MM.1S (cell line): ENCODE measurements around the gene ADCYAP1R1.

Source experiments
- DNase-seq: peaks from one replicate; pipeline ENCODE4 v3.0.0-alpha.2; 2015
- H2AFZ ChIP-seq: fragments of 300-600 bp; sonication (generic); 2 replicates; pipeline ENCODE4 v1.6.0; 2016; ENCODE audit warnings: antibody characterized with exemption, low read length
- H3F3A ChIP-seq: fragments of 300-600 bp; sonication (generic); 2 replicates; pipeline ENCODE4 v1.6.1; 2016; ENCODE audit warnings: mild to moderate bottlenecking, antibody characterized with exemption, low read length, moderate library complexity, mixed read lengths; ENCODE audit not compliant: insufficient read depth
- H3K27ac ChIP-seq: fragments of 300-600 bp; sonication (generic); 2 replicates; pipeline ENCODE4 v1.5.1; 2016; ENCODE audit warnings: mild to moderate bottlenecking, low read length
- H3K27me3 ChIP-seq: fragments of 300-600 bp; sonication (generic); replicated peaks from 2 replicates; pipeline ENCODE4 v1.6.0; 2016; ENCODE audit warnings: low read length; ENCODE audit not compliant: insufficient read depth
- H3K36me3 ChIP-seq: fragments of 300-600 bp; sonication (generic); replicated peaks from 2 replicates; pipeline ENCODE4 v1.6.1; 2016; ENCODE audit warnings: mild to moderate bottlenecking, low read length, mixed read lengths; ENCODE audit not compliant: insufficient read depth
- H3K4me1 ChIP-seq: fragments of 300-600 bp; sonication (generic); 2 replicates; pipeline ENCODE4 v1.6.1; 2016; ENCODE audit warnings: low read length, mixed read lengths
- H3K4me2 ChIP-seq: fragments of 300-600 bp; sonication (generic); 2 replicates; pipeline ENCODE4 v1.6.0; 2016; ENCODE audit warnings: low read depth, low read length
- H3K4me3 ChIP-seq: fragments of 300-600 bp; sonication (generic); 2 replicates; pipeline ENCODE4 v1.5.1; 2016; ENCODE audit warnings: low read length, mixed read lengths
- H3K79me2 ChIP-seq: fragments of 300-600 bp; sonication (generic); 2 replicates; pipeline ENCODE4 v1.6.1; 2016; ENCODE audit warnings: mixed run types, low read length, mixed read lengths
- H3K9ac ChIP-seq: fragments of 300-600 bp; sonication (generic); 2 replicates; pipeline ENCODE4 v1.6.1; 2016; ENCODE audit warnings: low read length, mixed read lengths
- H3K9me2 ChIP-seq: fragments of 300-600 bp; sonication (generic); replicated peaks from 2 replicates; pipeline ENCODE4 v1.6.1; 2016; ENCODE audit warnings: mild to moderate bottlenecking, low read length, mixed read lengths; ENCODE audit not compliant: insufficient read depth
- H3K9me3 ChIP-seq: fragments of 300-600 bp; sonication (generic); replicated peaks from 2 replicates; pipeline ENCODE4 v1.6.1; 2016; ENCODE audit warnings: mild to moderate bottlenecking, low read length, mixed read lengths; ENCODE audit not compliant: insufficient read depth
- H4K20me1 ChIP-seq: fragments of 300-600 bp; sonication (generic); 2 replicates; pipeline ENCODE4 v1.6.1; 2016; ENCODE audit warnings: mild to moderate bottlenecking, low read length, moderate library complexity, mixed read lengths; ENCODE audit not compliant: insufficient read depth
- CTCF ChIP-seq: fragments of 300-600 bp; sonication (generic); IDR thresholded peaks from 2 replicates; pipeline ENCODE4 v1.5.1; 2016; ENCODE audit warnings: antibody characterized with exemption, low read length, mixed read lengths
- EZH2 ChIP-seq: fragments of 300-600 bp; sonication (generic); optimal IDR thresholded peaks from 2 replicates; pipeline ENCODE3; 2017; ENCODE audit warnings: low read depth, mild to moderate bottlenecking, antibody characterized with exemption, low read length, mixed read lengths
- EZH2phosphoT487 ChIP-seq: fragments of 300-600 bp; sonication (generic); IDR thresholded peaks from 2 replicates; pipeline ENCODE4 v1.6.1; 2018; ENCODE audit warnings: antibody characterized with exemption, low read length

ADCYAP1R1 gene

GRCh38 chr7:31022726-31023125, 29.4 kb upstream of the ADCYAP1R1 start:
- TF ChIP-seq CTCF (no peak), EZH2 (no peak), EZH2phosphoT487 (no peak)
- Histone ChIP-seq H3K9ac (no peak overlapping the region), H3K4me2 (no peak overlapping the region), H3K4me1 (no peaks in the 10 kb centered on the region), H3K9me2 (no peaks in the 10 kb centered on the region), H4K20me1 (no peaks in the 10 kb centered on the region), H3K4me3 (no peak overlapping the region), H3K9me3 (no peaks in the 10 kb centered on the region), H3K36me3 (no peaks in the 10 kb centered on the region), H3K27me3 (no peaks in the 10 kb centered on the region), H3K79me2 (no peaks in the 10 kb centered on the region), H2AFZ (no peak overlapping the region), H3F3A (no peaks in the 10 kb centered on the region), H3K27ac (no peak overlapping the region)
- DNase-seq, result no peak

GRCh38 chr7:31023877-31024276, 28.2 kb upstream of the ADCYAP1R1 start:
- Histone ChIP-seq H3K4me1 (no peaks in the 10 kb centered on the region), H3K36me3 (no peaks in the 10 kb centered on the region), H3K4me3 (no peak overlapping the region), H3K79me2 (no peaks in the 10 kb centered on the region), H3K27me3 (no peaks in the 10 kb centered on the region), H3F3A (no peaks in the 10 kb centered on the region), H3K9ac (no peak overlapping the region), H3K9me3 (no peaks in the 10 kb centered on the region), H4K20me1 (no peaks in the 10 kb centered on the region), H3K27ac (no peak overlapping the region), H2AFZ (no peak overlapping the region), H3K9me2 (no peaks in the 10 kb centered on the region), H3K4me2 (no peak overlapping the region)
- TF ChIP-seq CTCF, result no peak
- no peak for TF ChIP-seq EZH2
- no peak for TF ChIP-seq EZH2phosphoT487
- DNase-seq, result no peak

GRCh38 chr7:31027161-31027965, 24.7 kb upstream of the ADCYAP1R1 start:
- no peak overlapping the region for H3K4me3 ChIP-seq
- H3K9ac ChIP-seq, result no peak overlapping the region
- H3K27me3 ChIP-seq, result no peaks in the 10 kb centered on the region
- no peak overlapping the region for H3K27ac ChIP-seq
- no peak overlapping the region for H2AFZ ChIP-seq
- H3K79me2 ChIP-seq, result no peaks in the 10 kb centered on the region
- TF ChIP-seq EZH2 (no peak), EZH2phosphoT487 (no peak), CTCF (no peak)
- H3K9me2 ChIP-seq, result no peaks in the 10 kb centered on the region
- no peak overlapping the region for H3K4me2 ChIP-seq
- H3K9me3 ChIP-seq, result no peaks in the 10 kb centered on the region
- no peaks in the 10 kb centered on the region for H3K36me3 ChIP-seq
- DNase-seq, result no peak
- H3K4me1 ChIP-seq, result no peaks in the 10 kb centered on the region
- H3F3A ChIP-seq, result no peaks in the 10 kb centered on the region
- no peaks in the 10 kb centered on the region for H4K20me1 ChIP-seq
